ENCODE measurements around the gene SMTN.
"Not testable (repeated sequence)": the region's sequence is repeated elsewhere in the genome, so short reads cannot be mapped to it uniquely, and the experiment has no call there.

SMTN gene

GRCh38 chr22:31055117-31055634, 25.9 kb upstream of the SMTN start:
- peaks cover 20% of the 10 kb centered on the region for H3K4me1 ChIP-seq (ENCODE audit: control insufficient read depth, insufficient read depth, low read length)
- H3K27ac ChIP-seq (ENCODE audit: low read depth, low read length): peak overlapping the region; percentile 95
- H3K4me3 ChIP-seq (ENCODE audit: low read length): peak overlapping the region; percentile 27
- no peak overlapping the region for H3K9ac ChIP-seq (ENCODE audit: low read length)
- no peaks in the 10 kb centered on the region for H3K36me3 ChIP-seq (ENCODE audit: control insufficient read depth, insufficient read depth, low read length)
- H3K27me3 ChIP-seq (ENCODE audit: control insufficient read depth, insufficient read depth, low read length): no peaks in the 10 kb centered on the region

- Histone ChIP-seq H3K27me3 (ENCODE audit: control insufficient read depth, insufficient read depth, low read length) (no peaks in the 10 kb centered on the region), H3K4me1 (ENCODE audit: control insufficient read depth, insufficient read depth, low read length) (peaks cover 20% of the 10 kb centered on the region), H3K36me3 (ENCODE audit: control insufficient read depth, insufficient read depth, low read length) (no peaks in the 10 kb centered on the region), H3K27ac (ENCODE audit: low read depth, low read length) (peak overlapping the region; percentile 95), H3K4me3 (ENCODE audit: low read length) (peak overlapping the region; percentile 25), H3K9ac (ENCODE audit: low read length) (no peak overlapping the region)
Measured at GRCh38 chr22:31055635-31056159, 25.4 kb upstream of the SMTN start.

- Histone ChIP-seq H3K36me3 (ENCODE audit: control insufficient read depth, insufficient read depth, low read length) (no peaks in the 10 kb centered on the region), H3K9ac (ENCODE audit: low read length) (no peak overlapping the region), H3K4me3 (ENCODE audit: low read length) (no peak overlapping the region), H3K4me1 (ENCODE audit: control insufficient read depth, insufficient read depth, low read length) (peaks cover 20% of the 10 kb centered on the region), H3K27me3 (ENCODE audit: control insufficient read depth, insufficient read depth, low read length) (no peaks in the 10 kb centered on the region), H3K27ac (ENCODE audit: low read depth, low read length) (peak overlapping the region; percentile 95)
Measured at GRCh38 chr22:31056986-31057599, 24.0 kb upstream of the SMTN start.

DNA sequence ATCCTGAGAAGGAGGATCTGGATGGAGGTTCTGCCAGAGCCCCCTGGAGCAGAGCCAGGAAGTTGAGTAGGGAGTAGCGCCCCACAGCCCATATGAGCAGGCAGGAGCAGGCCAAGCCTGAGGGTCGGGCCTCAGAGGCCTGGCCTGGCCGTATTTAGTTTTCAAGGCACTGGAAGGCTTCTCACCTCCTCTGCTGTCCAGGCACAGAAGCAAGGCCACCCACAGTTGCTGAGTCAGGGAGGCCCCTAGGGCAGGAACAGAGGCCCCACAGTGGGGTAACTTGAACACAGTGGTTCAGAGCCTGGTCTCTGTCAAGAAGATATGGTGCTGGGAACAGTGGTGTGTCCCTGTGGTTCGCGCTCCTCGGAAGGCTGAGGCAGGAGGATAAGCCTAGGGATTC, 21.5 kb upstream of the SMTN start:
- not testable (repeated sequence) for H3K27ac ChIP-seq (ENCODE audit: low read depth, low read length); H3K27me3 ChIP-seq (ENCODE audit: control insufficient read depth, insufficient read depth, low read length); H3K9ac ChIP-seq (ENCODE audit: low read length); H3K36me3 ChIP-seq (ENCODE audit: control insufficient read depth, insufficient read depth, low read length); H3K4me3 ChIP-seq (ENCODE audit: low read length)
- H3K4me1 ChIP-seq (ENCODE audit: control insufficient read depth, insufficient read depth, low read length): peaks cover 19% of the 10 kb centered on the region

GRCh38 chr22:31062566-31063230, 18.4 kb upstream of the SMTN start:
- no peak overlapping the region for H3K9ac ChIP-seq (ENCODE audit: low read length)
- H3K27ac ChIP-seq (ENCODE audit: low read depth, low read length): no peak overlapping the region
- no peaks in the 10 kb centered on the region for H3K27me3 ChIP-seq (ENCODE audit: control insufficient read depth, insufficient read depth, low read length)
- H3K36me3 ChIP-seq (ENCODE audit: control insufficient read depth, insufficient read depth, low read length): no peaks in the 10 kb centered on the region
- no peak overlapping the region for H3K4me3 ChIP-seq (ENCODE audit: low read length)
- H3K4me1 ChIP-seq (ENCODE audit: control insufficient read depth, insufficient read depth, low read length): no peaks in the 10 kb centered on the region

DNA sequence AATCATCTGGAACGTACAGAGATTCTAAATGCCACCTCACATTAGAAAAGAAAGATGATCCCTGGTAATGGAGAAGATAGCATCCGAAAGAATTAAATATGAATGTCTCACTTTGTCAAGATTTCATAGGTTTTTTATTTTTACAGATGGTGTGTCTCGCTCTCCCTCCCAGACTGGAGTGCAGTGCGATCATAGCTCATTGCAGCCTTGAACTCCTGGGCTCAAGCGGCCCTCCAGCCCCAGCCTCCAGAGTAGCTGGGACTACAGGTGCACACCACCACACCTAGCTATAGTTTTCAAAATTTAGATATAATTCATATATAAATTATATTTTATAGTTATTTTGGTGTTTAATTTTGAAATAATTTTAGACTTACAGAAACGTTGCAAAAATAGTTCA, 16.7 kb upstream of the SMTN start:
- Histone ChIP-seq H3K4me3 (ENCODE audit: low read length) (peak overlapping the region; percentile 6), H3K36me3 (ENCODE audit: control insufficient read depth, insufficient read depth, low read length) (no peaks in the 10 kb centered on the region), H3K27ac (ENCODE audit: low read depth, low read length) (no peak overlapping the region), H3K9ac (ENCODE audit: low read length) (no peak overlapping the region), H3K4me1 (ENCODE audit: control insufficient read depth, insufficient read depth, low read length) (no peaks in the 10 kb centered on the region), H3K27me3 (ENCODE audit: control insufficient read depth, insufficient read depth, low read length) (no peaks in the 10 kb centered on the region)

DNA sequence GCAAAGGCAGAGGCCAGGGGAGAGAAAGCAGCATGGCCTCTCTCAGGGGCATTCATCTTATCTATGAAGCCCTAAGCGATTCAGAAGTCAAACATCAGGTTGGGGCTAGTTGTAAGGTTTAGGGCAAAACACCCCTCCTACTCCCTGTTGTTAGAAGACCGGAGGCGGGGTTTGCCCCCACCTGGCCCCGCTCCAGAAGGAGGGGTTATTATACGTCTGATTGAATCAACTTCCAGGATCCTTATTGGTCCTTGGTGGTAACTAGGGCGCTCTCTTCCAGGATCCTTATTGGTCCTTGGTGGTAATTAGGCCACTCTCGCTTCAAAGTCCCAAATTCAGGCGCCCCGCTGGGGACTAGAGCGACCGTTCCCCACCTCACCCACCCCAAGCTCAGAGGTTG, 12.1 kb upstream of the SMTN start:
- H3K27ac ChIP-seq (ENCODE audit: low read depth, low read length): no peak overlapping the region
- no peak overlapping the region for H3K4me3 ChIP-seq (ENCODE audit: low read length)
- no peaks in the 10 kb centered on the region for H3K36me3 ChIP-seq (ENCODE audit: control insufficient read depth, insufficient read depth, low read length)
- H3K4me1 ChIP-seq (ENCODE audit: control insufficient read depth, insufficient read depth, low read length): no peaks in the 10 kb centered on the region
- H3K9ac ChIP-seq (ENCODE audit: low read length): no peak overlapping the region
- H3K27me3 ChIP-seq (ENCODE audit: control insufficient read depth, insufficient read depth, low read length): no peaks in the 10 kb centered on the region

DNA sequence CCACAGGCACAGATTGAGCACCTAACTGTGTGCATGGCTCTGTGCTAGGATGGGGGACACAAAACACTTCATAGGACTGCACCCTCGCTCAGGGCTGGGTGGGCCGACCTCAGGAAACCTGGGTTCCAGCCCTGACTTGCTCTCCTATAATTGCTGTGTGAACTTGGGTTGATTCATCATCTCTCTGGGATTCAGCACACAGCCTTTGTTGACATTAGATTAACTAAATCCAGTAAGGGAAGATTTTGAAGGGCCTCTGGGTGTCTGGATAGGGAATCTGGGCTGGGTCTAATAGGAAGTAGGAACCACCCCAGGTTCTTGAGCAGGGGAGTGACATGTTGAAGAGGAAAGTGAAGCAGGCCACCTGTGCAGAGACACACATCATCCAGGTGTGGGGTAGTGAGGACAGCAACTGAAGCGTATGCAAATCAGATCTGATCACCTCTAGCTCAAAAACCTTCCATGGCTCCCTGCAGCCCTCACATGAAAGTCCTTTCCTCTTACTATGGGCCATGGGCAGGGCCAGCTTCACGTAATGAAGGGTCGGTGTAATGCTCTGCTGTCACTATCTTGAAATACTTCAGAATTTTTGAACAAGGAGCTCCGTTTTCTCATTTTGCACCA, 11.3 kb upstream of the SMTN start:
- not testable (repeated sequence) for H3K27me3 ChIP-seq (ENCODE audit: control insufficient read depth, insufficient read depth, low read length); H3K4me1 ChIP-seq (ENCODE audit: control insufficient read depth, insufficient read depth, low read length); H3K27ac ChIP-seq (ENCODE audit: low read depth, low read length); H3K36me3 ChIP-seq (ENCODE audit: control insufficient read depth, insufficient read depth, low read length); H3K9ac ChIP-seq (ENCODE audit: low read length); H3K4me3 ChIP-seq (ENCODE audit: low read length)

GRCh38 chr22:31073125-31073524, 8.0 kb upstream of the SMTN start:
- not testable (repeated sequence) for H3K4me3 ChIP-seq (ENCODE audit: low read length); H3K27me3 ChIP-seq (ENCODE audit: control insufficient read depth, insufficient read depth, low read length); H3K4me1 ChIP-seq (ENCODE audit: control insufficient read depth, insufficient read depth, low read length); H3K27ac ChIP-seq (ENCODE audit: low read depth, low read length); H3K36me3 ChIP-seq (ENCODE audit: control insufficient read depth, insufficient read depth, low read length); H3K9ac ChIP-seq (ENCODE audit: low read length)

DNA sequence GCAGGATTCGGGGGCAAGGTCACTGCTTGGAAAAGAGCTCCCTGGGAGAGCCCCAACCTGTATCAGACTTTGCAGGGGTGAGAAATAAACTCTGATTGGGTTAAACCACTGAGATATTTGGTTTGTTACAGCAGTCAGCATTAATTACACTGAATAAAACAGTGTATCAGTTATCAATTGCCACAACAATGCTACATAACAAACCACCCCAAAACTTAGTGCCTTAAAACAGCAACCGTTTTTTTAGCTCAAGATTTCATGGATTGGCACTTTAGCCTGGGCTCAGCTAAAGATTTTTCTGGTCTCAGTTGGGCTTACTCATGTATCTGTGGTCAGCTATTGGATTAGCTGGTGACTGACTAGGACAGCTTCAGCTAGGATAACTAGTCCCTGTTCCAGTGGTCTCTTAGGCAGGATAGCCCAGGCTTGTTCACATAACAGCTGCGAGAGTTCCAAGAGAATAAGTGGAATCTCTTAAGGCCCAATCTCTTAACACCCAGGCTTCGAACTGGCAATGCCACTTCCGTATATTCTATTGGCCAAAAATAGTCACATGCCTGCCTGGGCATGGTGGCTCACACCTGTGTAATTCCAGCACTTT, 7.5 kb upstream of the SMTN start:
- not testable (repeated sequence) for H3K9ac ChIP-seq (ENCODE audit: low read length); H3K36me3 ChIP-seq (ENCODE audit: control insufficient read depth, insufficient read depth, low read length); H3K27me3 ChIP-seq (ENCODE audit: control insufficient read depth, insufficient read depth, low read length); H3K4me3 ChIP-seq (ENCODE audit: low read length); H3K27ac ChIP-seq (ENCODE audit: low read depth, low read length); H3K4me1 ChIP-seq (ENCODE audit: control insufficient read depth, insufficient read depth, low read length)

GRCh38 chr22:31075961-31076360, 5.2 kb upstream of the SMTN start:
- H3K27ac ChIP-seq (ENCODE audit: low read depth, low read length): peak overlapping the region; percentile 38
- H3K36me3 ChIP-seq (ENCODE audit: control insufficient read depth, insufficient read depth, low read length): no peaks in the 10 kb centered on the region
- H3K27me3 ChIP-seq (ENCODE audit: control insufficient read depth, insufficient read depth, low read length): no peaks in the 10 kb centered on the region

DNA sequence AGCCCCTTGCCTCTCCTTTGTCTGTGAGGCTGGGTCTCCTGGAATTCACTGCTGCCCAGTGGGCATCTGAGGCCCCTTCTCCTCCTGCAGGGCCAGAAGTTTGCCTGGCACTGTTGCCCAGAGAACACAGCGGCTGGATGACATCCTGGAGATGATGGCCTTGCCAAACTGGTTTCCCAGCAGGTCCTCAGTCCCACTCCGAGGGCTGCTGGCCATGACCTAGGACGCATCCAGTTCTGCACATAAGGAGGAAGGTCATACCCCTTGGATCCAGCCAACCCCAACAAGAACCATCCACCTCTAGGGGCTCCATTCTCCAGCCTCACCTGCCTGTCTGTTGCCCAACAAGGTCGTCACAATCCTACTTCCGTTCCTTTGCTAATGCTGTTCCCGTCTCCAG, 3.4 kb upstream of the SMTN start:
- Histone ChIP-seq H3K4me3 (ENCODE audit: low read length) (no peak overlapping the region), H3K36me3 (ENCODE audit: control insufficient read depth, insufficient read depth, low read length) (no peaks in the 10 kb centered on the region), H3K27me3 (ENCODE audit: control insufficient read depth, insufficient read depth, low read length) (no peaks in the 10 kb centered on the region), H3K4me1 (ENCODE audit: control insufficient read depth, insufficient read depth, low read length) (peaks cover 8% of the 10 kb centered on the region), H3K9ac (ENCODE audit: low read length) (no peak overlapping the region), H3K27ac (ENCODE audit: low read depth, low read length) (no peak overlapping the region)

More at GRCh38 chr22:31075961-31076360, 5.2 kb upstream of the SMTN start:
- peaks cover 4% of the 10 kb centered on the region for H3K4me1 ChIP-seq (ENCODE audit: control insufficient read depth, insufficient read depth, low read length)
- no peak overlapping the region for H3K9ac ChIP-seq (ENCODE audit: low read length)
- no peak overlapping the region for H3K4me3 ChIP-seq (ENCODE audit: low read length)

Measured in rectal smooth muscle tissue (tissue), 1 donor.